HepG2 (cell line): ENCODE results near the gene ERICH3.

Experiments used
- EZH2 ChIP-seq: conservative IDR thresholded peaks from 2 replicates; pipeline ENCODE4 v1.6.1; 2012; ENCODE audit warnings: mild to moderate bottlenecking, low read depth, low read length, moderate library complexity
- HIVEP1 ChIP-seq: sonication (generic); formaldehyde crosslinking; IDR thresholded peaks from 2 replicates; pipeline ENCODE4 v1.4.0; 2020; ENCODE audit warnings: mild to moderate bottlenecking, missing genetic modification reagents
- MYC ChIP-seq: sonication (generic); formaldehyde crosslinking; IDR thresholded peaks from 2 replicates; pipeline ENCODE4 v1.9.0; 2021; ENCODE audit warnings: missing genetic modification reagents, borderline replicate concordance
- ZFP41 ChIP-seq: sonication (generic); formaldehyde crosslinking; IDR thresholded peaks from 2 replicates; pipeline ENCODE4 v1.4.0; 2020; ENCODE audit warnings: mild to moderate bottlenecking, missing genetic modification reagents, borderline replicate concordance
- ZSCAN29 ChIP-seq: sonication (generic); formaldehyde crosslinking; conservative IDR thresholded peaks from 2 replicates; pipeline ENCODE4 v1.4.0; 2020; ENCODE audit warnings: mild to moderate bottlenecking, missing genetic modification reagents

GRCh38 chr1:74523873-74524480, 149.6 kb downstream of the ERICH3 start:
- TF ChIP-seq HIVEP1 (CRISPR knock-in tag) (no peak), ZSCAN29 (CRISPR knock-in tag) (no peak), ZFP41 (no peak), EZH2 (no peak), MYC (no peak)
